ENCODE data around the gene SERPINA7. TPM values are rescaled to one million over a fixed set of nuclear protein-coding genes. Genes with fewer than 3 reads are reported as not detected.
A peak's percentile ranks its signal among the peaks of the same experiment; 100 is the strongest.

The SERPINA7 gene
- total RNA-seq, 1 experiment from 2014 or later, result not detected

GRCh38 chrX:106040861-106041260 is 2.3 kb upstream of the SERPINA7 start:
- ChIA-PET CTCF (interaction anchor here (0.6 to 2.1 kb wide), 14 partner anchors 11 to 1203 kb away, joined by 3 to 12 read pairs (median 6); no protein-coding TSS in a partner anchor), POLR2A (no interaction called here)
- intact Hi-C loops (cut with micrococcal nuclease), result loop anchor here (1.0 to 10.0 kb wide), 2 partner anchors 66 to 166 kb away; no protein-coding TSS in a partner anchor
- Mint-ChIP-seq H3K36me3 (ENCODE audit: insufficient read depth, unreplicated experiment) (no peaks in the 10 kb centered on the region), H3K4me1 (ENCODE audit: insufficient read depth, unreplicated experiment) (no peaks in the 10 kb centered on the region), H3K27ac (ENCODE audit: low read depth, unreplicated experiment) (no peak overlapping the region), H3K4me3 (ENCODE audit: unreplicated experiment) (no peak overlapping the region), H3K27me3 (ENCODE audit: insufficient read depth, unreplicated experiment) (peaks cover 70% of the 10 kb centered on the region), H3K9me3 (ENCODE audit: unreplicated experiment) (no peaks in the 10 kb centered on the region)
- TF ChIP-seq CTCF (IDR thresholded peaks at IDR 0.05; ENCODE audit: unreplicated experiment), result no peak
- no TSS peak for BruUV-seq (replicated peaks)
- no peak for DNase-seq (ENCODE audit: unreplicated experiment)

DNA sequence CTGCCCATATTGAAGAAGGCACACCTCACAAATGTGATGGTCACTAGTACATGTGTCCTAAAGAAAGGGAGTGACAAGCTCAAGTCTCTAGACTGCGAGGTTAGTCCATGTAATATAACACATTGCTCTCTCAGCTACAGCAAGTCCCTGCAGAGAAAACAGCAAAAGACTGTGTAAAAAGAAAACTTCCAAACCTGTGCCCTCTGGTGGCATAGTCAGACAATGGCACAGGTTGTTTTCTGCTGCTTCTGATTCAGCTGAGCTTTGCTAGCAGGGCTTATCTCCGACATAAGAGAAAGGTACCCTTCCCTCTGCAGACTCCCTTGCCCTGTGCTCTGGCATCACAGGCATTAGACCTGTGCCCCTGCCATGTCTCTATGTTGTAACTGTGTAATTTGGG is 1.4 kb upstream of the SERPINA7 start:
- BruUV-seq (replicated peaks), result no TSS peak
- H3K9me3 Mint-ChIP-seq (ENCODE audit: unreplicated experiment), result no peaks in the 10 kb centered on the region
- H3K27me3 Mint-ChIP-seq (ENCODE audit: insufficient read depth, unreplicated experiment), result peaks cover 70% of the 10 kb centered on the region
- H3K36me3 Mint-ChIP-seq (ENCODE audit: insufficient read depth, unreplicated experiment), result no peaks in the 10 kb centered on the region
- intact Hi-C loops (cut with micrococcal nuclease), result loop anchor here (1.0 to 10.0 kb wide), 3 partner anchors 65 to 357 kb away; no protein-coding TSS in a partner anchor
- TF ChIP-seq CTCF (IDR thresholded peaks at IDR 0.05; ENCODE audit: unreplicated experiment), result peak; percentile 43
- no peak overlapping the region for H3K4me3 Mint-ChIP-seq (ENCODE audit: unreplicated experiment)
- H3K4me1 Mint-ChIP-seq (ENCODE audit: insufficient read depth, unreplicated experiment), result no peaks in the 10 kb centered on the region
- CTCF ChIA-PET, result interaction anchor here (0.5 to 2.1 kb wide), 22 partner anchors 11 to 850 kb away, joined by 3 to 12 read pairs (median 4); no protein-coding TSS in a partner anchor
- H3K27ac Mint-ChIP-seq (ENCODE audit: low read depth, unreplicated experiment), result no peak overlapping the region
- POLR2A ChIA-PET, result no interaction called here
- peak; percentile 52 for DNase-seq (ENCODE audit: unreplicated experiment)

GRCh38 chrX:106037835-106038473 is 573 bp downstream of the SERPINA7 start:
- peaks cover 88% of the 10 kb centered on the region for H3K27me3 Mint-ChIP-seq (ENCODE audit: insufficient read depth, unreplicated experiment)
- no peak for TF ChIP-seq CTCF (IDR thresholded peaks at IDR 0.05; ENCODE audit: unreplicated experiment)
- POLR2A ChIA-PET, result no interaction called here
- intact Hi-C loops (cut with micrococcal nuclease), result loop anchor here (5.0 kb wide), 1 partner anchor 359 kb away; no protein-coding TSS in a partner anchor
- no peaks in the 10 kb centered on the region for H3K9me3 Mint-ChIP-seq (ENCODE audit: unreplicated experiment)
- CTCF ChIA-PET, result interaction anchor here (0.6 to 0.7 kb wide), 3 partner anchors 92 to 725 kb away, joined by 3 to 5 read pairs (median 3); no protein-coding TSS in a partner anchor
- no peak overlapping the region for H3K27ac Mint-ChIP-seq (ENCODE audit: low read depth, unreplicated experiment)
- DNase-seq (ENCODE audit: unreplicated experiment), result no peak
- no peaks in the 10 kb centered on the region for H3K36me3 Mint-ChIP-seq (ENCODE audit: insufficient read depth, unreplicated experiment)
- no peak overlapping the region for H3K4me3 Mint-ChIP-seq (ENCODE audit: unreplicated experiment)
- H3K4me1 Mint-ChIP-seq (ENCODE audit: insufficient read depth, unreplicated experiment), result no peaks in the 10 kb centered on the region
- no TSS peak for BruUV-seq (replicated peaks)

DNA sequence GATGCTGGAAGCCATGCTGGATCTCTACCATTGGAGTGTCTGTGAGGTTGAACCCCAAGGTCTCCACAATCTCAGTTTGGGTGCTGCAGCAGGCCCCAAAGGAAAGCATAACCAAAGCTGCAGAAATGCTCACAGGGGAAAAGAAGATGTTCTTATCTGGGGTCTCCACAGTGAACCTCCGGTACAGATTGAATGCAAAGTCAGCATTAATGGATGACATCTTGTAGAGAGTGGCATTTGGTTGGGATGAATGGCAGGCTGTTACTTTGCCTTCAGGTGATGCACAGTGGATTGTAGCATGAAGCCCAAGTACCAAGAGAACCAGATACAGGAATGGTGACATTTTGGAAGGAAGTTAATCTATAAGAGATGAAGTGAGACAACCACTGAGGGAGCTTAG is 1.8 kb downstream of the SERPINA7 start:
- Mint-ChIP-seq H3K27ac (ENCODE audit: low read depth, unreplicated experiment) (no peak overlapping the region), H3K9me3 (ENCODE audit: unreplicated experiment) (no peaks in the 10 kb centered on the region), H3K27me3 (ENCODE audit: insufficient read depth, unreplicated experiment) (peaks cover 96% of the 10 kb centered on the region), H3K4me3 (ENCODE audit: unreplicated experiment) (no peak overlapping the region), H3K36me3 (ENCODE audit: insufficient read depth, unreplicated experiment) (no peaks in the 10 kb centered on the region), H3K4me1 (ENCODE audit: insufficient read depth, unreplicated experiment) (no peaks in the 10 kb centered on the region)
- ChIA-PET POLR2A (no interaction called here), CTCF (no interaction called here)
- no peak for TF ChIP-seq CTCF (IDR thresholded peaks at IDR 0.05; ENCODE audit: unreplicated experiment)
- intact Hi-C loops (cut with micrococcal nuclease), result loop anchor here (5.0 kb wide), 1 partner anchor 361 kb away; no protein-coding TSS in a partner anchor
- no peak for DNase-seq (ENCODE audit: unreplicated experiment)
- no TSS peak for BruUV-seq (replicated peaks)

Measured in MCF 10A (cell line).